AG04449 (cell line): ENCODE data around the gene OPTC.
"Not testable (repeated sequence)": the region's sequence is repeated elsewhere in the genome, so short reads cannot be mapped to it uniquely, and the experiment has no call there.

Source experiments
- CTCF ChIA-PET: fragments of 350-600 bp; formaldehyde crosslinking; extraction: SDS; loops from one replicate; lab custom pipeline; 2021; ENCODE audit warnings: antibody characterized with exemption; lab: Yijun Ruan, JAX
- POLR2A ChIA-PET: fragments of 400-600, 350-600 bp; formaldehyde crosslinking; extraction: SDS; loops from one replicate; lab custom pipeline; 2020; ENCODE audit warnings: antibody characterized with exemption, inconsistent platforms; lab: Yijun Ruan, JAX
- DNase-seq: peaks from one replicate; pipeline ENCODE4 v3.0.0-alpha.2; 2010; ENCODE audit warnings: low read depth, low spot score
- H3K4me3 ChIP-seq: 2 replicates; pipeline ENCODE4 v1.5.1; 2011; ENCODE audit warnings: low read depth, mild to moderate bottlenecking, control low read depth, low read length
- CTCF ChIP-seq: IDR thresholded peaks from one replicate; pipeline ENCODE4 v1.5.1; 2011; ENCODE audit warnings: mild to moderate bottlenecking, moderate library complexity, low read length, control low read depth, inconsistent platforms; ENCODE audit not compliant: insufficient read depth; ENCODE audit errors: missing control alignments

The OPTC gene

GRCh38 chr1:203516184-203516583 lies 22.2 kb downstream of the OPTC start:
- no peak overlapping the region for H3K4me3 ChIP-seq
- CTCF ChIA-PET, result interaction anchor here (1.5 to 3.6 kb wide), 3 partner anchors 9 to 170 kb away, joined by 3 to 14 read pairs (median 4); no protein-coding TSS in a partner anchor
- POLR2A ChIA-PET, result interaction anchor here (0.9 kb wide), 1 partner anchor 40 kb away, joined by 3 read pairs; no protein-coding TSS in a partner anchor
- no peak for DNase-seq
- TF ChIP-seq CTCF, result no peak

GRCh38 chr1:203516906-203517305 lies 23.0 kb downstream of the OPTC start:
- DNase-seq, result no peak
- ChIA-PET CTCF (interaction anchor here (0.9 to 1.7 kb wide), 4 partner anchors 9 to 186 kb away, joined by 3 to 4 read pairs (median 4); no protein-coding TSS in a partner anchor), POLR2A (interaction anchor here (0.9 kb wide), 1 partner anchor 39 kb away, joined by 3 read pairs; no protein-coding TSS in a partner anchor)
- no peak for TF ChIP-seq CTCF
- H3K4me3 ChIP-seq, result no peak overlapping the region

GRCh38 chr1:203517426-203518110 lies 23.6 kb downstream of the OPTC start:
- DNase-seq, result no peak
- POLR2A ChIA-PET, result interaction anchor here (0.8 kb wide), 1 partner anchor 9 kb away, joined by 3 read pairs; no protein-coding TSS in a partner anchor
- no peak overlapping the region for H3K4me3 ChIP-seq
- CTCF ChIA-PET, result interaction anchor here (0.9 to 1.8 kb wide), 5 partner anchors 9 to 185 kb away, joined by 3 to 5 read pairs (median 4); no protein-coding TSS in a partner anchor
- no peak for TF ChIP-seq CTCF

GRCh38 chr1:203518139-203518538 lies 24.2 kb downstream of the OPTC start:
- ChIA-PET POLR2A (interaction anchor here (0.8 kb wide), 1 partner anchor 10 kb away, joined by 3 read pairs; no protein-coding TSS in a partner anchor), CTCF (interaction anchor here (1.1 to 1.8 kb wide), 4 partner anchors 10 to 184 kb away, joined by 3 to 5 read pairs (median 4); no protein-coding TSS in a partner anchor)
- H3K4me3 ChIP-seq, DNase-seq: not testable (repeated sequence)

GRCh38 chr1:203518541-203518940 lies 24.6 kb downstream of the OPTC start:
- TF ChIP-seq CTCF, result no peak
- no peak for DNase-seq
- H3K4me3 ChIP-seq, result no peak overlapping the region
- POLR2A ChIA-PET, result interaction anchor here (0.5 to 0.8 kb wide), 3 partner anchors 7 to 12 kb away, joined by 3 to 5 read pairs (median 3); no protein-coding TSS in a partner anchor
- CTCF ChIA-PET, result interaction anchor here (1.0 to 1.8 kb wide), 4 partner anchors 10 to 184 kb away, joined by 3 to 5 read pairs (median 4); no protein-coding TSS in a partner anchor

- CTCF ChIA-PET, result interaction anchor here (0.6 to 1.8 kb wide), 6 partner anchors 9 to 183 kb away, joined by 3 to 5 read pairs (median 3); no protein-coding TSS in a partner anchor
- POLR2A ChIA-PET, result interaction anchor here (0.5 to 0.7 kb wide), 2 partner anchors 8 to 13 kb away, joined by 3 to 5 read pairs; no protein-coding TSS in a partner anchor
- no peak for TF ChIP-seq CTCF
- H3K4me3 ChIP-seq, result no peak overlapping the region
- DNase-seq, result no peak
Observed at GRCh38 chr1:203519053-203519840, 25.3 kb downstream of the OPTC start.
